ENCODE results near the gene KRTAP29-1. TPM values are rescaled to one million over a fixed set of nuclear protein-coding genes. Genes with fewer than 3 reads are reported as not detected.

The KRTAP29-1 gene
- total RNA-seq, 1 experiment from 2014 or later: not detected

- TF ChIP-seq ARID4B (CRISPR knock-in tag; IDR thresholded peaks at IDR 0.05; ENCODE audit: borderline replicate concordance) (no peak), GABPB1 (CRISPR knock-in tag; IDR thresholded peaks at IDR 0.05) (no peak), ZNF423 (CRISPR knock-in tag; IDR thresholded peaks at IDR 0.05) (no peak), GRHL2 (CRISPR knock-in tag; IDR thresholded peaks at IDR 0.05; ENCODE audit: insufficient replicate concordance, severe bottlenecking) (no peak), ATF6 (CRISPR knock-in tag; IDR thresholded peaks at IDR 0.05) (no peak), ATF2 (CRISPR knock-in tag; IDR thresholded peaks at IDR 0.05; ENCODE audit: borderline replicate concordance, low read depth) (no peak)
Measured at GRCh38 chr17:41308251-41308917, 5.7 kb upstream of the KRTAP29-1 start (continued).

- Mint-ChIP-seq H3K27me3 (ENCODE audit: low read depth) (no peaks in the 10 kb centered on the region; the same call in none of the 2 replicates), H3K9me3 (no peaks in the 10 kb centered on the region), H3K4me1 (no peaks in the 10 kb centered on the region), H3K4me3 (no peak overlapping the region), H3K36me3 (no peaks in the 10 kb centered on the region), H3K27ac (no peak overlapping the region)
- no peak for ATAC-seq
- TF ChIP-seq ZNF425 (CRISPR knock-in tag; conservative IDR thresholded peaks at IDR 0.05) (no peak), HMGXB4 (CRISPR knock-in tag; IDR thresholded peaks at IDR 0.05) (no peak), ATF6 (CRISPR knock-in tag; IDR thresholded peaks at IDR 0.05) (no peak), EMX1 (CRISPR knock-in tag; IDR thresholded peaks at IDR 0.05) (no peak), KAT7 (CRISPR knock-in tag; IDR thresholded peaks at IDR 0.05; ENCODE audit: borderline replicate concordance) (no peak), OVOL2 (CRISPR knock-in tag; IDR thresholded peaks at IDR 0.05; ENCODE audit: borderline replicate concordance) (no peak), ERG (CRISPR knock-in tag; IDR thresholded peaks at IDR 0.05) (no peak), ATF1 (CRISPR knock-in tag; IDR thresholded peaks at IDR 0.05) (no peak), ZNF232 (CRISPR knock-in tag; IDR thresholded peaks at IDR 0.05) (no peak), NFATC4 (CRISPR knock-in tag; IDR thresholded peaks at IDR 0.05) (no peak), TCF7 (CRISPR knock-in tag; IDR thresholded peaks at IDR 0.05; ENCODE audit: low read depth) (no peak)
- DNase-seq (ENCODE audit: low spot score): no peak
- POLR2A ChIA-PET: no interaction called here
- CTCF ChIA-PET: interaction anchor here (1.9 kb wide), 1 partner anchor 15 kb away, joined by 7 read pairs; no protein-coding TSS in a partner anchor
Measured at GRCh38 chr17:41307647-41308046, 5.0 kb upstream of the KRTAP29-1 start.

Data from WTC11 (cell line).